Gastroesophageal sphincter (tissue), 3 donors: ENCODE data around the gene TESMIN.

Experiments used
- POLR2AphosphoS5 ChIP-seq: sonication (generic); formaldehyde crosslinking; IDR thresholded peaks from one replicate; pipeline ENCODE4 v1.6.1; 2017; ENCODE audit warnings: antibody characterized with exemption
- TF ChIP-seq, protein P1 (sequence below), 4 experiments: fragments of 200-600 bp in 2 of 4; fragments of 450-650 bp in 2 of 4; sonication (generic) in 1 of 4; IDR thresholded peaks; one replicate each; pipeline ENCODE4 v1.5.1; 2017 to 2019; ENCODE audit warnings: antibody characterized with exemption in 4 of 4, mild to moderate bottlenecking in 2 of 4, moderate library complexity in 2 of 4

DNA sequence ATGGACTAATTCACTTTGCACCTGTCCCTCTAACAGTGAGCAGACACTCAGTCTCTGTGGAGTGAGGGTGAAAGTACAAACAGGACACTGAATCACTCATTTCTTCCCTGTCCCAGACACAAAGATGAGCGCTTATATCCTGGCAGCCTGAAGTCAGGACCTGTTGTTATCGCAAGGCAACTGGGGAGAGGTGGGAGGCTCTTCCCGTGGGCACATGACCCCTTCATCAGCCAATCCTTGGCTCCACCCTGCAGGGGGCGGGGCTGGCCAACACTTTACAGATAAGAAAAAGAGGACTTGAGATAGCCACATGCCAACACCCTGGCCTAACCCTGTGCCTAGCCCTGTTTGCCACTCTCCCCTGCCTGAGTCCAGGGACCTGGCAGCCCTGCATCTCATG lies 29.5 kb upstream of the TESMIN start:
- TF ChIP-seq, protein P1, sequence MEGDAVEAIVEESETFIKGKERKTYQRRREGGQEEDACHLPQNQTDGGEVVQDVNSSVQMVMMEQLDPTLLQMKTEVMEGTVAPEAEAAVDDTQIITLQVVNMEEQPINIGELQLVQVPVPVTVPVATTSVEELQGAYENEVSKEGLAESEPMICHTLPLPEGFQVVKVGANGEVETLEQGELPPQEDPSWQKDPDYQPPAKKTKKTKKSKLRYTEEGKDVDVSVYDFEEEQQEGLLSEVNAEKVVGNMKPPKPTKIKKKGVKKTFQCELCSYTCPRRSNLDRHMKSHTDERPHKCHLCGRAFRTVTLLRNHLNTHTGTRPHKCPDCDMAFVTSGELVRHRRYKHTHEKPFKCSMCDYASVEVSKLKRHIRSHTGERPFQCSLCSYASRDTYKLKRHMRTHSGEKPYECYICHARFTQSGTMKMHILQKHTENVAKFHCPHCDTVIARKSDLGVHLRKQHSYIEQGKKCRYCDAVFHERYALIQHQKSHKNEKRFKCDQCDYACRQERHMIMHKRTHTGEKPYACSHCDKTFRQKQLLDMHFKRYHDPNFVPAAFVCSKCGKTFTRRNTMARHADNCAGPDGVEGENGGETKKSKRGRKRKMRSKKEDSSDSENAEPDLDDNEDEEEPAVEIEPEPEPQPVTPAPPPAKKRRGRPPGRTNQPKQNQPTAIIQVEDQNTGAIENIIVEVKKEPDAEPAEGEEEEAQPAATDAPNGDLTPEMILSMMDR (IDR thresholded peaks at IDR 0.05): no peak
- TF ChIP-seq POLR2AphosphoS5: no peak
